CD4-positive, alpha-beta T cell (primary cell): Measurements from ENCODE around the gene NBPF11. TPM values are rescaled to one million over a fixed set of nuclear protein-coding genes. Genes with fewer than 3 reads are reported as not detected.

Experiments
- ATAC-seq: fragments of 200-7000 bp; cut with Tn5 transposase; one replicate; pipeline ENCODE4 v1.10.0; 2022; ENCODE audit warnings: mild to moderate bottlenecking; ENCODE audit not compliant: poor library complexity
- CTCF ChIA-PET: fragments of 350-600 bp; sonication (Branson Sonifier 250); formaldehyde crosslinking; loops from one replicate; lab custom pipeline; 2021; ENCODE audit warnings: antibody characterized with exemption, inconsistent platforms; lab: Charles Lee
- POLR2A ChIA-PET: fragments of 350-600 bp; sonication (Branson Sonifier 250); formaldehyde crosslinking; loops from one replicate; lab custom pipeline; 2021; ENCODE audit warnings: antibody characterized with exemption, inconsistent platforms; lab: Charles Lee
- DNase-seq, 14 experiments: peaks; one replicate each; pipeline ENCODE4 v3.0.0-alpha.2; 2013 to 2020; ENCODE audit warnings: mixed read lengths in 2 of 14
- H3K27ac ChIP-seq, 2 donors: one replicate each; pipeline versions ENCODE4 v1.5.1 to v1.7.0; 2013; ENCODE audit warnings: low read length in 2 of 2, low read depth in 1 of 2, mild to moderate bottlenecking in 1 of 2
- H3K27me3 ChIP-seq, 2 experiments: 1 replicate in 1 of 2; 2 replicates in 1 of 2; pipeline versions ENCODE4 v1.6.1 to v1.7.0; 2013; ENCODE audit warnings: low read length in 2 of 2, control low read depth in 1 of 2, mild to moderate bottlenecking in 1 of 2, moderate library complexity in 1 of 2; ENCODE audit not compliant: insufficient read depth in 2 of 2, control insufficient read depth in 1 of 2
- H3K36me3 ChIP-seq: one replicate; pipeline ENCODE4 v1.6.1; 2013; ENCODE audit warnings: low read length, control low read depth; ENCODE audit not compliant: insufficient read depth
- H3K4me1 ChIP-seq: one replicate; pipeline ENCODE4 v1.6.1; 2013; ENCODE audit warnings: low read length, control low read depth; ENCODE audit not compliant: insufficient read depth
- H3K4me3 ChIP-seq: one replicate; pipeline ENCODE4 v1.5.1; 2013; ENCODE audit warnings: mild to moderate bottlenecking, low read length, moderate library complexity
- H3K9me3 ChIP-seq, 2 experiments: 1 replicate in 1 of 2; 2 replicates in 1 of 2; pipeline versions ENCODE4 v1.6.1 to v1.7.0; 2013; ENCODE audit warnings: low read length in 2 of 2, mild to moderate bottlenecking in 2 of 2, control low read depth in 1 of 2, moderate library complexity in 1 of 2; ENCODE audit not compliant: control insufficient read depth in 1 of 2, insufficient read depth in 1 of 2
- H3K27ac Mint-ChIP-seq: one replicate; pipeline ENCODE4 v1.8.0; 2020; ENCODE audit warnings: mixed read lengths
- H3K27me3 Mint-ChIP-seq: one replicate; pipeline ENCODE4 v1.8.0; 2021; ENCODE audit warnings: mixed read lengths
- H3K36me3 Mint-ChIP-seq: one replicate; pipeline ENCODE4 v1.8.0; 2021; ENCODE audit warnings: low read depth, mixed read lengths
- H3K4me1 Mint-ChIP-seq: one replicate; pipeline ENCODE4 v1.8.0; 2021; ENCODE audit warnings: low read depth, mixed read lengths
- H3K4me3 Mint-ChIP-seq: one replicate; pipeline ENCODE4 v1.8.0; 2020; ENCODE audit warnings: mild to moderate bottlenecking, mixed read lengths
- H3K9me3 Mint-ChIP-seq: one replicate; pipeline ENCODE4 v1.8.0; 2020; ENCODE audit warnings: mixed read lengths
- CTCF ChIP-seq: fragments of 200-600 bp; IDR thresholded peaks from one replicate; pipeline ENCODE4 v1.8.0; 2022; ENCODE audit warnings: antibody characterized with exemption, mild to moderate bottlenecking
- intact Hi-C, 2 experiments: fragments of 100-400 bp; cut with DNase I in 1 of 2; cut with micrococcal nuclease in 1 of 2; formaldehyde crosslinking; loops; one replicate each; pipeline versions ENCODE4 v1.15.1 to v1.9.0; 2023 to 2025; cut with DNase I, micrococcal nuclease
- total RNA-seq, 174 experiments: library from RNA in 2 of 174; stranded (reverse) in 2 of 174; gene quantifications; one replicate each; pipeline ENCODE4 v1.2.3 and lab custom pipeline; 2021 to 2026

The NBPF11 gene
- total RNA-seq, 2 experiments from 2014 or later = 15.6 to 16.1 TPM

GRCh38 chr1:148161053-148161901 lies 9.2 kb upstream of the NBPF11 start:
- ATAC-seq (no peak), DNase-seq (peak in 1 of 14 experiments; percentile 9)
- Mint-ChIP-seq H3K4me3 (no peak overlapping the region), H3K4me1 (peaks cover 5% of the 10 kb centered on the region), H3K27me3 (peaks cover 35% of the 10 kb centered on the region), H3K36me3 (no peaks in the 10 kb centered on the region), H3K9me3 (no peaks in the 10 kb centered on the region), H3K27ac (no peak overlapping the region)
- Histone ChIP-seq H3K36me3 (no peaks in the 10 kb centered on the region), H3K27ac (no peak overlapping the region), H3K9me3 (peaks cover 0 to 4% of the 10 kb centered on the region in 2 experiments), H3K4me3 (no peak overlapping the region), H3K4me1 (no peaks in the 10 kb centered on the region), H3K27me3 (no peaks in the 10 kb centered on the region)
- intact Hi-C loops = no loop called here
- TF ChIP-seq CTCF = no peak
- ChIA-PET CTCF (no interaction called here), POLR2A (no interaction called here)

GRCh38 chr1:148160343-148161052 lies 8.4 kb upstream of the NBPF11 start:
- Mint-ChIP-seq H3K36me3 (no peaks in the 10 kb centered on the region), H3K27me3 (peaks cover 37% of the 10 kb centered on the region), H3K4me1 (peaks cover 6% of the 10 kb centered on the region), H3K9me3 (no peaks in the 10 kb centered on the region), H3K4me3 (no peak overlapping the region), H3K27ac (no peak overlapping the region)
- no peak for DNase-seq
- H3K27me3 ChIP-seq = no peaks in the 10 kb centered on the region
- H3K9me3 ChIP-seq = peaks cover 0 to 4% of the 10 kb centered on the region in 2 experiments
- no peak for TF ChIP-seq CTCF
- intact Hi-C loops = no loop called here
- ChIA-PET POLR2A (no interaction called here), CTCF (no interaction called here)
- no peak overlapping the region for H3K27ac ChIP-seq
- H3K36me3 ChIP-seq = no peaks in the 10 kb centered on the region
- ATAC-seq = no peak
- no peak overlapping the region for H3K4me3 ChIP-seq
- no peaks in the 10 kb centered on the region for H3K4me1 ChIP-seq

- no peaks in the 10 kb centered on the region for H3K36me3 Mint-ChIP-seq
- POLR2A ChIA-PET = no interaction called here
- H3K9me3 Mint-ChIP-seq = no peaks in the 10 kb centered on the region
- H3K4me3 Mint-ChIP-seq = no peak overlapping the region
- peak in 1 of 14 experiments; percentile 5 for DNase-seq
- no peaks in the 10 kb centered on the region for H3K4me1 ChIP-seq
- CTCF ChIA-PET = no interaction called here
- no peaks in the 10 kb centered on the region for H3K36me3 ChIP-seq
- no peak for TF ChIP-seq CTCF
- peaks cover 0 to 4% of the 10 kb centered on the region in 2 experiments for H3K9me3 ChIP-seq
- H3K27me3 Mint-ChIP-seq = peaks cover 35% of the 10 kb centered on the region
- intact Hi-C loops = no loop called here
- peaks cover 8% of the 10 kb centered on the region for H3K4me1 Mint-ChIP-seq
- ATAC-seq = no peak
- no peaks in the 10 kb centered on the region for H3K27me3 ChIP-seq
- H3K4me3 ChIP-seq = no peak overlapping the region
- H3K27ac Mint-ChIP-seq = no peak overlapping the region
- no peak overlapping the region for H3K27ac ChIP-seq
Measured at GRCh38 chr1:148160048-148160342, 7.9 kb upstream of the NBPF11 start.
